B cell (primary cell): ENCODE results near the gene RBM39. TPM values are rescaled to one million over a fixed set of nuclear protein-coding genes. Genes with fewer than 3 reads are reported as not detected.

Source experiments
- ATAC-seq: fragments of 200-7000 bp; cut with Tn5 transposase; one replicate; pipeline ENCODE4 v1.10.0; 2021; ENCODE audit warnings: low read depth, mild to moderate bottlenecking, moderate number of reproducible peaks, moderate library complexity
- CTCF ChIA-PET: fragments of 350-600 bp; sonication (Branson Sonifier 250); formaldehyde crosslinking; loops from one replicate; lab custom pipeline; 2021; ENCODE audit warnings: antibody characterized with exemption, inconsistent platforms; lab: Charles Lee
- POLR2A ChIA-PET: fragments of 350-600 bp; sonication (Branson Sonifier 250); formaldehyde crosslinking; loops from one replicate; lab custom pipeline; 2021; ENCODE audit warnings: antibody characterized with exemption; lab: Charles Lee
- DNase-seq: peaks from one replicate; pipeline ENCODE4 v3.0.0; 2013
- H2AFZ ChIP-seq: 2 replicates; pipeline ENCODE4 v1.6.1; 2012; ENCODE audit warnings: mild to moderate bottlenecking, low read depth, low read length; ENCODE audit not compliant: insufficient read depth, poor library complexity, severe bottlenecking
- H3K27ac ChIP-seq, 2 donors: 1 replicate in 1 of 2; 2 replicates in 1 of 2; pipeline ENCODE4 v1.5.1; 2012 to 2013; ENCODE audit warnings: low read length in 2 of 2, mild to moderate bottlenecking in 2 of 2, moderate library complexity in 1 of 2
- H3K27me3 ChIP-seq, 4 experiments: fragments of 200-600 bp in 1 of 4; sonication (generic) in 1 of 4; replicated peaks in 1 of 4; 1 replicate in 2 of 4; 2 replicates in 2 of 4; pipeline versions ENCODE4 v1.6.1 to v1.7.0; 2013 to 2016; ENCODE audit warnings: low read length in 3 of 4, mild to moderate bottlenecking in 2 of 4, mixed read lengths in 1 of 4, moderate library complexity in 1 of 4; ENCODE audit not compliant: insufficient read depth in 4 of 4, control insufficient read depth in 3 of 4; ENCODE audit errors: control extremely low read depth in 1 of 4
- H3K36me3 ChIP-seq, 2 experiments: replicated peaks in 1 of 2; 1 replicate in 1 of 2; 2 replicates in 1 of 2; pipeline versions ENCODE4 v1.6.1 to v1.7.1; 2013; ENCODE audit warnings: low read length in 1 of 2; ENCODE audit not compliant: insufficient read depth in 2 of 2, control insufficient read depth in 1 of 2; ENCODE audit errors: control extremely low read depth in 1 of 2, extremely low read depth in 1 of 2
- H3K4me1 ChIP-seq, 2 donors: fragments of 200-600 bp in 1 of 2; sonication (generic) in 1 of 2; 1 replicate in 1 of 2; 2 replicates in 1 of 2; pipeline versions ENCODE4 v1.5.1 to v1.6.1; 2013 to 2017; ENCODE audit warnings: low read length in 2 of 2; ENCODE audit not compliant: control insufficient read depth in 2 of 2, insufficient read depth in 2 of 2
- H3K4me2 ChIP-seq: replicated peaks from 2 replicates; pipeline ENCODE3; 2012; ENCODE audit warnings: mild to moderate bottlenecking, low read depth, low read length; ENCODE audit not compliant: poor library complexity, severe bottlenecking
- H3K4me3 ChIP-seq, 5 experiments: fragments of 200-600 bp in 1 of 5; sonication (generic) in 1 of 5; 1 replicate in 3 of 5; 2 replicates in 2 of 5; pipeline versions ENCODE4 v1.5.1 to v1.7.0; 2011 to 2016; ENCODE audit warnings: low read length in 4 of 5, mild to moderate bottlenecking in 4 of 5, low read depth in 2 of 5, control low read depth in 1 of 5, moderate library complexity in 1 of 5; ENCODE audit not compliant: insufficient read depth in 1 of 5; ENCODE audit errors: control extremely low read depth in 1 of 5, extremely low read depth in 1 of 5
- H3K79me2 ChIP-seq: fragments of 200-600 bp; sonication (generic); one replicate; pipeline ENCODE4 v1.6.0; 2016; ENCODE audit warnings: low read length; ENCODE audit not compliant: control insufficient read depth, insufficient read depth
- H3K9ac ChIP-seq: fragments of 200-600 bp; sonication (generic); 2 replicates; pipeline ENCODE4 v1.6.1; 2017; ENCODE audit warnings: mild to moderate bottlenecking, low read length, moderate library complexity
- H3K9me3 ChIP-seq, 3 donors: one replicate each; pipeline versions ENCODE4 v1.6.1 to v1.7.1; 2013; ENCODE audit warnings: low read length in 2 of 3; ENCODE audit not compliant: control insufficient read depth in 2 of 3, insufficient read depth in 1 of 3; ENCODE audit errors: control extremely low read depth in 1 of 3
- H4K20me1 ChIP-seq: 2 replicates; pipeline ENCODE4 v1.6.0; 2012; ENCODE audit warnings: mild to moderate bottlenecking, low read length; ENCODE audit not compliant: insufficient read depth, control insufficient read depth, poor library complexity, severe bottlenecking
- H3K27ac Mint-ChIP-seq: one replicate; pipeline ENCODE4 v1.8.0; 2021; ENCODE audit warnings: mixed read lengths
- H3K27me3 Mint-ChIP-seq: one replicate; pipeline ENCODE4 v1.8.0; 2021; ENCODE audit warnings: mixed read lengths
- H3K4me1 Mint-ChIP-seq: one replicate; pipeline ENCODE4 v1.8.0; 2021; ENCODE audit warnings: mixed read lengths
- H3K4me3 Mint-ChIP-seq: one replicate; pipeline ENCODE4 v1.8.0; 2021; ENCODE audit warnings: mixed read lengths
- H3K9me3 Mint-ChIP-seq: one replicate; pipeline ENCODE4 v1.8.0; 2022; ENCODE audit warnings: mixed read lengths; ENCODE audit not compliant: insufficient read depth
- EZH2 ChIP-seq: IDR thresholded peaks from 2 replicates; pipeline ENCODE4 v1.6.1; 2012; ENCODE audit warnings: borderline replicate concordance, low read depth, mild to moderate bottlenecking, moderate library complexity, low read length; ENCODE audit not compliant: insufficient read depth, poor library complexity, severe bottlenecking
- WGBS: methylation state at CpG from one replicate; pipeline ENCODE4 v1.1.5; 2013; ENCODE audit warnings: missing lambda C conversion rate; ENCODE audit not compliant: insufficient coverage; 5-methylcytosine and 5-hydroxymethylcytosine counted together
- intact Hi-C: fragments of 100-400 bp; cut with micrococcal nuclease; formaldehyde crosslinking; loops from one replicate; pipeline ENCODE4 v1.10.0; 2022
- polyA plus RNA-seq: library from polyadenylated mRNA; depleted of rRNA; stranded (reverse); fragments of >200 nt; gene quantifications from 2 replicates; pipeline ENCODE4 v1.2.3, GENCODE V29; 2012
- total RNA-seq, 2 donors: library from RNA; stranded (reverse); fragments of 120-200 nt in 1 of 2; gene quantifications; 1 replicate in 1 of 2; 2 replicates in 1 of 2; pipeline versions ENCODE4 v1.2.3 to v1.2.4, GENCODE V29; 2013 to 2022
- TF ChIP-seq, protein P1 (sequence below): fragments of 200-600 bp; IDR thresholded peaks from one replicate; pipeline ENCODE4 v1.8.0; 2022; ENCODE audit warnings: antibody characterized with exemption, mild to moderate bottlenecking

RBM39 gene
- total and polyA plus RNA-seq, 2 donors (not counting 1 experiment from before 2014, with no cell fraction given), result 217 to 689 TPM

GRCh38 chr20:35731862-35732643 is 10.0 kb downstream of the RBM39 start:
- H3K4me2 ChIP-seq, result no peak overlapping the region
- no peaks in the 10 kb centered on the region for H3K27me3 ChIP-seq
- H3K36me3 ChIP-seq, result peaks cover 3 to 95% of the 10 kb centered on the region in 2 experiments
- no peaks in the 10 kb centered on the region for H3K27me3 Mint-ChIP-seq
- no peak overlapping the region for H3K4me3 Mint-ChIP-seq
- no peak for DNase-seq
- H3K4me3 ChIP-seq, result no peak overlapping the region
- intact Hi-C loops, result loop anchor here (2.0 kb wide), 1 partner anchor 17 kb away; no protein-coding TSS in a partner anchor
- peaks cover 98% of the 10 kb centered on the region for H3K79me2 ChIP-seq
- H4K20me1 ChIP-seq, result peaks cover 99% of the 10 kb centered on the region
- WGBS, result 96% methylated on average over 20 of the region's 24 CpGs
- H2AFZ ChIP-seq, result no peak overlapping the region
- peaks cover 36% of the 10 kb centered on the region for H3K4me1 Mint-ChIP-seq
- POLR2A ChIA-PET, result no interaction called here
- H3K9me3 ChIP-seq, result no peaks in the 10 kb centered on the region
- no peaks in the 10 kb centered on the region for H3K9me3 Mint-ChIP-seq
- peaks cover 15 to 20% of the 10 kb centered on the region in 2 donors for H3K4me1 ChIP-seq
- ATAC-seq, result no peak
- CTCF ChIA-PET, result no interaction called here
- no peak overlapping the region for H3K27ac ChIP-seq
- H3K9ac ChIP-seq, result no peak overlapping the region
- no peak overlapping the region for H3K27ac Mint-ChIP-seq
- no peak for TF ChIP-seq EZH2
- TF ChIP-seq, protein P1, sequence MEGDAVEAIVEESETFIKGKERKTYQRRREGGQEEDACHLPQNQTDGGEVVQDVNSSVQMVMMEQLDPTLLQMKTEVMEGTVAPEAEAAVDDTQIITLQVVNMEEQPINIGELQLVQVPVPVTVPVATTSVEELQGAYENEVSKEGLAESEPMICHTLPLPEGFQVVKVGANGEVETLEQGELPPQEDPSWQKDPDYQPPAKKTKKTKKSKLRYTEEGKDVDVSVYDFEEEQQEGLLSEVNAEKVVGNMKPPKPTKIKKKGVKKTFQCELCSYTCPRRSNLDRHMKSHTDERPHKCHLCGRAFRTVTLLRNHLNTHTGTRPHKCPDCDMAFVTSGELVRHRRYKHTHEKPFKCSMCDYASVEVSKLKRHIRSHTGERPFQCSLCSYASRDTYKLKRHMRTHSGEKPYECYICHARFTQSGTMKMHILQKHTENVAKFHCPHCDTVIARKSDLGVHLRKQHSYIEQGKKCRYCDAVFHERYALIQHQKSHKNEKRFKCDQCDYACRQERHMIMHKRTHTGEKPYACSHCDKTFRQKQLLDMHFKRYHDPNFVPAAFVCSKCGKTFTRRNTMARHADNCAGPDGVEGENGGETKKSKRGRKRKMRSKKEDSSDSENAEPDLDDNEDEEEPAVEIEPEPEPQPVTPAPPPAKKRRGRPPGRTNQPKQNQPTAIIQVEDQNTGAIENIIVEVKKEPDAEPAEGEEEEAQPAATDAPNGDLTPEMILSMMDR, result no peak

DNA sequence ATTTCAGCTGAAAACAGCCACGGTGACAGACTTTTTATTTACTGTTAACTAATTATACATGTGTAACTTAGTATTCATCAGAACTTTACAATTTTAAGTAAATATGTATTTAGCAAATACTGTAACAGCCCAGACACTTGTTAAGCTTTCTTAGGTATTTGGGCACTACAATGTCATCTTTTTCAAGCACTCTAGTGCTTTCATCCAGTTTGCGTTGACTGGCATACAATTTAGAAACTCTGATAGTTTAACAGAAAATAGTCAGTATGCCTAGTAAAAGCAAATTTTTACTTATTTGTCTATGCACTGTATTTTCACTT is 10.6 kb downstream of the RBM39 start:
- H3K27me3 Mint-ChIP-seq, result no peaks in the 10 kb centered on the region
- ChIA-PET POLR2A (interaction anchor here (1.2 kb wide), 1 partner anchor 32 kb away, joined by 3 read pairs; the partner anchor contains the start of genes NFS1 and ROMO1), CTCF (interaction anchor here (1.3 kb wide), 1 partner anchor 11 kb away, joined by 8 read pairs; no protein-coding TSS in a partner anchor)
- Histone ChIP-seq H4K20me1 (peaks cover 99% of the 10 kb centered on the region), H3K4me2 (no peak overlapping the region), H3K9ac (no peak overlapping the region), H3K27me3 (no peaks in the 10 kb centered on the region), H3K79me2 (peaks cover 98% of the 10 kb centered on the region), H3K27ac (no peak overlapping the region), H3K4me3 (no peak overlapping the region), H3K36me3 (peaks cover 6 to 96% of the 10 kb centered on the region in 2 experiments), H3K4me1 (peaks cover 15 to 19% of the 10 kb centered on the region in 2 donors), H2AFZ (no peak overlapping the region), H3K9me3 (no peaks in the 10 kb centered on the region)
- no peak overlapping the region for H3K4me3 Mint-ChIP-seq
- DNase-seq (no peak), ATAC-seq (no peak)
- TF ChIP-seq, protein P1, result no peak
- no peak for TF ChIP-seq EZH2
- no peaks in the 10 kb centered on the region for H3K9me3 Mint-ChIP-seq
- no peak overlapping the region for H3K27ac Mint-ChIP-seq
- intact Hi-C loops, result loop anchor here (2.0 kb wide), 1 partner anchor 17 kb away; no protein-coding TSS in a partner anchor
- WGBS, result no CpG with 5 or more reads among the region's 2 CpGs
- peaks cover 36% of the 10 kb centered on the region for H3K4me1 Mint-ChIP-seq
